Prostate gland (tissue), 2 donors: ENCODE measurements around the gene RAB1B.

ENCODE experiments used
- POLR2AphosphoS5 ChIP-seq: sonication (generic); formaldehyde crosslinking; IDR thresholded peaks from one replicate; pipeline ENCODE4 v1.6.1; 2017; ENCODE audit warnings: antibody characterized with exemption
- TF ChIP-seq, protein P1 (sequence below), 4 experiments: fragments of 200-600 bp in 2 of 4; fragments of 450-650 bp in 2 of 4; sonication (generic) in 2 of 4; IDR thresholded peaks; 1 replicate in 3 of 4; 2 replicates in 1 of 4; pipeline ENCODE4 v1.5.1; 2016 to 2019; ENCODE audit warnings: antibody characterized with exemption in 4 of 4, mild to moderate bottlenecking in 2 of 4, moderate library complexity in 2 of 4

DNA sequence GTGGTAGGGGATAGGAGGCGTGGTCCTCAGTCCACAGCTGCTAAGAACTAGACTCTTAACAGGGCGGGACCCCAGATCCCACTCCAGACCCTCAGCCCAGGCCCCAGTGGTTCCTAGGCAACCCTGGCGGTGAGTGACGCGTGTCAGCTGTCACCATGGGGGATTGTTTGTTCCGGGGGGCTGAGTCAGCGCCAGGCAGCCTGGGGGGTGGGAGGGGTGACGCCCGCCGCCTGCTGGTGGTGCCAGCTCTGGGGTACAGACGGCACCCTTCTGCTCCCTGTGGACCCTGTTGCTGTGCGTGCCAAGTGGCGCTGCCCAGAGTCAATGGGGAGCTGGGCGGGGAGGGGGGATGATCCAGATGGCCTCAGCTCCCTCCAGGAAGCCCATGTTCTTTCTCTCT, 12.0 kb downstream of the RAB1B start:
- no peak for TF ChIP-seq POLR2AphosphoS5
- TF ChIP-seq, protein P1, sequence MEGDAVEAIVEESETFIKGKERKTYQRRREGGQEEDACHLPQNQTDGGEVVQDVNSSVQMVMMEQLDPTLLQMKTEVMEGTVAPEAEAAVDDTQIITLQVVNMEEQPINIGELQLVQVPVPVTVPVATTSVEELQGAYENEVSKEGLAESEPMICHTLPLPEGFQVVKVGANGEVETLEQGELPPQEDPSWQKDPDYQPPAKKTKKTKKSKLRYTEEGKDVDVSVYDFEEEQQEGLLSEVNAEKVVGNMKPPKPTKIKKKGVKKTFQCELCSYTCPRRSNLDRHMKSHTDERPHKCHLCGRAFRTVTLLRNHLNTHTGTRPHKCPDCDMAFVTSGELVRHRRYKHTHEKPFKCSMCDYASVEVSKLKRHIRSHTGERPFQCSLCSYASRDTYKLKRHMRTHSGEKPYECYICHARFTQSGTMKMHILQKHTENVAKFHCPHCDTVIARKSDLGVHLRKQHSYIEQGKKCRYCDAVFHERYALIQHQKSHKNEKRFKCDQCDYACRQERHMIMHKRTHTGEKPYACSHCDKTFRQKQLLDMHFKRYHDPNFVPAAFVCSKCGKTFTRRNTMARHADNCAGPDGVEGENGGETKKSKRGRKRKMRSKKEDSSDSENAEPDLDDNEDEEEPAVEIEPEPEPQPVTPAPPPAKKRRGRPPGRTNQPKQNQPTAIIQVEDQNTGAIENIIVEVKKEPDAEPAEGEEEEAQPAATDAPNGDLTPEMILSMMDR (IDR thresholded peaks at IDR 0.05), result no peak
